Upper lobe of left lung (tissue), 4 donors: Measurements from ENCODE around the gene POLR2J.

Experiments
- EP300 ChIP-seq, 4 donors: sonication (generic); formaldehyde crosslinking; IDR thresholded peaks; one replicate each; pipeline ENCODE4 v1.5.1; 2017; ENCODE audit warnings: antibody characterized with exemption in 4 of 4, control low read depth in 2 of 4
- POLR2A ChIP-seq, 4 donors: fragments of 450-650 bp; IDR thresholded peaks; one replicate each; pipeline ENCODE4 v1.5.1; 2016 to 2017; ENCODE audit warnings: antibody characterized with exemption in 4 of 4, mild to moderate bottlenecking in 2 of 4
- POLR2AphosphoS5 ChIP-seq, 2 donors: sonication (generic); formaldehyde crosslinking; IDR thresholded peaks; one replicate each; pipeline ENCODE4 v1.5.1; 2017; ENCODE audit warnings: antibody characterized with exemption in 2 of 2
- TF ChIP-seq, protein P1 (sequence below), 6 experiments: fragments of 450-650 bp in 4 of 6; fragments of 200-600 bp in 2 of 6; sonication (generic) in 2 of 6; IDR thresholded peaks; one replicate each; pipeline ENCODE4 v1.5.1; 2016 to 2019; ENCODE audit warnings: antibody characterized with exemption in 6 of 6

DNA sequence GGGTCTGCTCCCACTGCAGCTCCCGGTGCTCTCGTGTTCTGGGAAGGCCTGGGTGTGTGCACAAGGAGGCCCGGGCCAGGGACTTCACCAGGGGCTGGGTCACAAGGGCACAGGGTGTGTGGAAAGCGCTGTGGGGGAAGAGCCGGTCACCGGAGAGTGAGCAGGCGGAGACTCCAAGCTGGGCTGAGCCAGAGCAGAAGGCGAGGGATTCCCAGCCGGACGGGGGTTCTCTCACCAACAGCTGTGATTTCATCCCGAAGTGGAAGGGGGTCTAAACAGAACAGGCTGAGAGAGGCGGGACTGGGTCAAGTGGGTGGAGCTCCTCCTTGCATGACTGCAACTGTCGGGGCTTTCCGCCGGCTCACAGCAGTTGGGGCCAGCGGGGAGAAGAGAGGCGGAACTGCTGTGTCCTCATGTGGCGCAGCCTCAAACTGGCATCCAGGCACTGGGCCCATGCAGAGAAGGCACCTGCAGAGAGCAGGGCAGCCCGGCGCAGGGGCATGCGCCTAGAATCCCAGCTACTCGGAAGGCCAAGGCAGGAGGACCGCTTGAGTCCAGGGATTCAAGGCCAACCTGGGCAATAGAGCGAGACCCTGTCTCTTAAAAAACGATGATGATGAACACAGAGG, 53.0 kb downstream of the POLR2J start:
- TF ChIP-seq, protein P1, sequence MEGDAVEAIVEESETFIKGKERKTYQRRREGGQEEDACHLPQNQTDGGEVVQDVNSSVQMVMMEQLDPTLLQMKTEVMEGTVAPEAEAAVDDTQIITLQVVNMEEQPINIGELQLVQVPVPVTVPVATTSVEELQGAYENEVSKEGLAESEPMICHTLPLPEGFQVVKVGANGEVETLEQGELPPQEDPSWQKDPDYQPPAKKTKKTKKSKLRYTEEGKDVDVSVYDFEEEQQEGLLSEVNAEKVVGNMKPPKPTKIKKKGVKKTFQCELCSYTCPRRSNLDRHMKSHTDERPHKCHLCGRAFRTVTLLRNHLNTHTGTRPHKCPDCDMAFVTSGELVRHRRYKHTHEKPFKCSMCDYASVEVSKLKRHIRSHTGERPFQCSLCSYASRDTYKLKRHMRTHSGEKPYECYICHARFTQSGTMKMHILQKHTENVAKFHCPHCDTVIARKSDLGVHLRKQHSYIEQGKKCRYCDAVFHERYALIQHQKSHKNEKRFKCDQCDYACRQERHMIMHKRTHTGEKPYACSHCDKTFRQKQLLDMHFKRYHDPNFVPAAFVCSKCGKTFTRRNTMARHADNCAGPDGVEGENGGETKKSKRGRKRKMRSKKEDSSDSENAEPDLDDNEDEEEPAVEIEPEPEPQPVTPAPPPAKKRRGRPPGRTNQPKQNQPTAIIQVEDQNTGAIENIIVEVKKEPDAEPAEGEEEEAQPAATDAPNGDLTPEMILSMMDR (IDR thresholded peaks at IDR 0.05): no peak
- TF ChIP-seq POLR2A (IDR thresholded peaks at IDR 0.05) (peak in 1 of 4 donors; percentile 75), EP300 (IDR thresholded peaks at IDR 0.05) (no peak), POLR2AphosphoS5 (IDR thresholded peaks at IDR 0.05) (peak; percentile 36 to 43)
